GM08714 (cell line): ENCODE data around the gene PPARD.
A peak's percentile ranks its signal among the peaks of the same experiment; 100 is the strongest.

Experiments used
- H3K4me3 ChIP-seq: fragments of 200-500 bp; sonication (Bioruptor generic); 2 replicates; pipeline ENCODE4 v1.5.1; 2014; ENCODE audit warnings: mild to moderate bottlenecking, low read length, inconsistent platforms
- ZNF274 ChIP-seq: IDR thresholded peaks from 2 replicates; pipeline ENCODE4 v1.6.1; 2012; ENCODE audit warnings: mild to moderate bottlenecking, low read depth, low read length

The PPARD gene

DNA sequence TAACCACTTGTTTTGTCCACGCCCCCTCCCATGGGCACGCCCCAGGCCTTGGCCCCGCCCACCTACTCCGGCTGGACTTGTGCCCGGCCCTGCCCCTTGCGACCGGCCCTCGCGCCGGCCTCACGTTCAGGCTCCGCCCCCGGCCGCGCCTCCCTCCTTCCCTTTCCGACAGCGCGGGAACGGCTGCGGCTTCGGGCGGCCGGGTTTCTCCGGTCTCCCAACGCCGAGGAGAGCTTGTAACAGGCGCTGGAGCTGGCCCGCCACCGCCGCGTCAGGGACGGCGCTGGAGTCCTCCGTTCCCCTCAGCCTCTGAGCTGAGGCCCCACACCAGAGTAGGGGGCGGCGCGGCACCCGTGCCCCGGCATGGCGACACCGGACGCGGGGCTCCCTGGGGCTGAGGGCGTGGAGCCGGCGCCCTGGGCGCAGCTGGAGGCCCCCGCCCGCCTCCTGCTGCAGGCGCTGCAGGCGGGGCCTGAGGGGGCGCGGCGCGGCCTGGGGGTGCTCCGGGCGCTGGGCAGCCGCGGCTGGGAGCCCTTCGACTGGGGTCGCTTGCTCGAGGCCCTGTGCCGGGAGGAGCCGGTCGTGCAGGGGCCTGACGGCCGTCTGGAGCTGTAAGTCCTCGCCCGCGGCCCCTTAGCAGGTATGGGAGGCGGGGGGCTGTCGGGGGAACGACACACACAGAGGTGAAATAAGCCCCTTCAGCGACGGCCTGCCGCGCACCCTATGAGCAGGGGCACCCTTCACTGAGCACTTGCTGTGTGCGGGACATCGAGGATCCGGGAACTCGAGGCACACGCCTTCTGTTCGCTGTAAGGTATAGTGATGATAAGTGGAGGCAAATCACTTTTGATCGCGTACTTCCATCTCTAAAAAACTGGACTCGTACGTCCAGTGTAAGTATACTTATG lies 110.1 kb downstream of the PPARD start, which contains the start of gene FANCE:
TSS of gene FANCE (plus strand) at position 156 of the 908 bp plus-strand sequence. CDS start at position 364, 208 bp downstream.
- peak within 1 kb of the TSS; percentile 93 for H3K4me3 ChIP-seq
- no peak for TF ChIP-seq ZNF274

GRCh38 chr6:35453236-35453635 lies 110.9 kb downstream of the PPARD start:
- TF ChIP-seq ZNF274: no peak
- peak overlapping the region; percentile 93; the same call in 1 of the 2 replicates for H3K4me3 ChIP-seq

DNA sequence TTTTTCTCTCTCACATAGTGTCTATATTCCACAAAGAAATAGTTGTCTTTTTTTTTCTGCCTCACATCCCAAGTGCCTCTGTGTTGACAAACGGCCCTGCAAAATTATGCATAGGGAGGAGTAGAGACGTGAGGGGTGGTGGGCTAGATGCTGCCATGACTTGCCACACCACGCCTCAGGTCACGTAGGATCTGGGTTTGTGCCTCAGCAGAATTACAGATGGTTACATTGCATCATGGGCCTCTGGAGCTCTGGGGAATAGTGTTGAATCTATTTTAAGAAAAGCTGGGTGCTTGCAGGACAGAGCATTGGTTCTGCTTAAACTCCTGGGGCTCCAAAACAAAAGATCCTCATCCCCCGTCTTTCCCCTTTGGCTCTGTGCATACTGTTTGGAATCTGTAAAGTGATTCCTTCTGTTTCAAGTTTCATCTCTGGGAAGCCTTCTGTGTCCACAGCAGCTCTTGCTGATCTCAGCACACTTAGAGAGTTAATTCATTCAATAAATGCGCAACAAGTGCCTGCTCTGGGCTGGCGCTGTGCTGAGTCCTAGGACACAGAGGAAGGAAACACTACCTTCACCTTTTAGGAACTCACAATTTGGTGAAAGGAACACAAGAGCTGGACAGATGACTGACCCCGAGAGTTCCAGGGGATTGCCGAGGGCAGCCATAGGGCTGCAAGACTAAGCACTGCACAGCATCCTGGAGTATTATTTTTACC lies 112.2 kb downstream of the PPARD start:
- TF ChIP-seq ZNF274: no peak
- H3K4me3 ChIP-seq: no peak overlapping the region

GRCh38 chr6:35457907-35458306 lies 115.5 kb downstream of the PPARD start:
- H3K4me3 ChIP-seq: no peak overlapping the region

DNA sequence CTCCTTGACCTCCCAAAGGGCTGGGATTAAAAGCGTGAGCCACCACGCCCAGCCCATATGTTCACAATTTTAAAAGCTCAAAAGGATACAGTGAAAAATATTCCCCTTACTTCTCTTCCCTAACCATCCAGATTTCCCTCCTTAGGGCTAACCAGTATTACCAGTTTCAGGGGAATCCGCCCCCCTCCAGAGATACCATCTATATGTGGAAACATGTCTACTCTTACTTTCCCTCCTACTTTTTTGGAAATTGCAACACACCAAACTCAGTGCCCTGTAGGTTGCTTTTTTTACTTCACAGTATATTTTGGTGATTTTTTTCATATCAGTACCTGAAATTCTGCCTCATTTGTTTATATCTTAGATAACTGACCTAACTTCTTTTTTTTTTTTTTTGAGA lies 118.9 kb downstream of the PPARD start:
- TF ChIP-seq ZNF274: no peak
- no peak overlapping the region for H3K4me3 ChIP-seq

More at GRCh38 chr6:35457907-35458306, 115.5 kb downstream of the PPARD start:
- TF ChIP-seq ZNF274: no peak

DNA sequence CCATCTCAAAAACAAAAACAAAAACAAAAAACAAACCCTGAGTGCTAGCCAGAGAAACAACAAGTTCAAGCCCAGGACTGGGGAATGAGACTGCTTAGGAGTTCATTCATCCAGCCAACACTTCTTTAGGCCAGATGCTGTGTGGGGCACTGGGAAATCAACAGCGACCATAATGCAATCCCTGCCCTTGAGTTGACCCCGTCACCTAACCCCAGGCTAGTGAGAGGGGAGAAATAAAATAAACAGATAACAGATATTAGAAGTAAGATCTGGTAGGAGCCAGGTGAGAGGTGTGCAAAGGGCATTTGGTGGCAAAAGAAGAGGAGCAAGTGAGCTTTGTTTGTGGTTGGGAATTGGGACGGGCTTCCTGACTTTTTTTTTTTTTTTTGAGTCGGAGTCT lies 120.9 kb downstream of the PPARD start:
- H3K4me3 ChIP-seq: no peak overlapping the region
- no peak for TF ChIP-seq ZNF274

GRCh38 chr6:35465646-35466045 lies 123.3 kb downstream of the PPARD start:
- H3K4me3 ChIP-seq: no peak overlapping the region
- TF ChIP-seq ZNF274: no peak

- peak within 1 kb of the TSS; percentile 90 for H3K4me3 ChIP-seq
- TF ChIP-seq ZNF274: no peak
Measured at GRCh38 chr6:35468181-35468979, 126.0 kb downstream of the PPARD start, which contains the start of gene RPL10A. Gene RPL10A, plus strand, starts transcription at chr6:35468401. Its CDS starts 34 bp downstream, at chr6:35468435.

- TF ChIP-seq ZNF274: no peak
Measured at GRCh38 chr6:35468980-35469750, 126.8 kb downstream of the PPARD start.

GRCh38 chr6:35469751-35470662 lies 127.6 kb downstream of the PPARD start:
- peak overlapping the region; percentile 90 for H3K4me3 ChIP-seq
- TF ChIP-seq ZNF274: no peak

More at GRCh38 chr6:35468980-35469750, 126.8 kb downstream of the PPARD start:
- H3K4me3 ChIP-seq: peak overlapping the region; percentile 90

DNA sequence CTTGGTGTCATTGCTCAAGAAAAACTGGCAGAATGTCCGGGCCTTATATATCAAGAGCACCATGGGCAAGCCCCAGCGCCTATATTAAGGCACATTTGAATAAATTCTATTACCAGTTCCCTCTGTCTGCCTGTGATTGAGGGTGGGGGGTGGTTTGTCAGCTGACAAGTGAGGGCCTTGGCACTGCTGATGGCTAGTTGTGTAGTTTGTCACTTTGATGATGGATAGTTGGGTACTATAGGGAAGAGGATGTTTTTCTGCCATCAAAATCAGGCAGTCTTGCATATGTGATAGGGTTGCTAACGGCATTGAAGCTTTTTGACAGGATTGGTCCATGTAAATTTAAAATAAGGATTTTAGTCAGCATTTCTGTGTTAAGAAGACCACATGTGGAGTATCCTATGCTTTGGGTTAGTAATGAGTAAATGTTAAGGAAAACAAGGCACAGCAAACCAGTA lies 128.3 kb downstream of the PPARD start:
- peak overlapping the region; percentile 90; the same call in 1 of the 2 replicates for H3K4me3 ChIP-seq
- TF ChIP-seq ZNF274: no peak

GRCh38 chr6:35471836-35472345 lies 129.5 kb downstream of the PPARD start:
- no peak overlapping the region for H3K4me3 ChIP-seq

More at GRCh38 chr6:35471836-35472345, 129.5 kb downstream of the PPARD start:
- TF ChIP-seq ZNF274: no peak
